Glutamatergic neuron (in vitro differentiated cells): ENCODE data around the gene FUZ. TPM values are rescaled to one million over a fixed set of nuclear protein-coding genes. Genes with fewer than 3 reads are reported as not detected.

Experiments
- DNase-seq: peaks from one replicate; pipeline ENCODE4 v3.0.0; 2022
- H3K27ac Mint-ChIP-seq: one replicate; pipeline ENCODE4 v1.8.0; 2020; ENCODE audit warnings: mild to moderate bottlenecking, mixed read lengths, inconsistent platforms; ENCODE audit not compliant: unreplicated experiment
- H3K27me3 Mint-ChIP-seq: one replicate; pipeline ENCODE4 v1.8.0; 2020; ENCODE audit warnings: mild to moderate bottlenecking, moderate library complexity, mixed read lengths, inconsistent platforms; ENCODE audit not compliant: unreplicated experiment
- H3K36me3 Mint-ChIP-seq: one replicate; pipeline ENCODE4 v1.8.0; 2020; ENCODE audit warnings: mild to moderate bottlenecking, mixed read lengths, inconsistent platforms; ENCODE audit not compliant: unreplicated experiment
- H3K4me1 Mint-ChIP-seq: one replicate; pipeline ENCODE4 v1.8.0; 2020; ENCODE audit warnings: mild to moderate bottlenecking, low read depth, mixed read lengths, inconsistent platforms; ENCODE audit not compliant: unreplicated experiment
- H3K4me3 Mint-ChIP-seq: one replicate; pipeline ENCODE4 v1.8.0; 2020; ENCODE audit warnings: mild to moderate bottlenecking, mixed read lengths, inconsistent platforms; ENCODE audit not compliant: unreplicated experiment
- H3K9me3 Mint-ChIP-seq: one replicate; pipeline ENCODE4 v1.8.0; 2020; ENCODE audit warnings: mild to moderate bottlenecking, moderate library complexity, mixed read lengths, inconsistent platforms; ENCODE audit not compliant: unreplicated experiment
- CTCF ChIP-seq: fragments of 200-600 bp; sonication (generic); IDR thresholded peaks from one replicate; pipeline ENCODE4 v1.5.0; 2021; ENCODE audit not compliant: partially characterized antibody, unreplicated experiment
- total RNA-seq: library from RNA; stranded (reverse); fragmentation: NEBNext Ultra II Directional; extraction: Animal tissue kit (Norgen Biotek cat#: 25700); gene quantifications from one replicate; pipeline ENCODE4 v1.2.1, GENCODE V29; 2021; ENCODE audit not compliant: unreplicated experiment

Gene FUZ
- total RNA-seq, 1 donor from 2014 or later, result 13.6 TPM

DNA sequence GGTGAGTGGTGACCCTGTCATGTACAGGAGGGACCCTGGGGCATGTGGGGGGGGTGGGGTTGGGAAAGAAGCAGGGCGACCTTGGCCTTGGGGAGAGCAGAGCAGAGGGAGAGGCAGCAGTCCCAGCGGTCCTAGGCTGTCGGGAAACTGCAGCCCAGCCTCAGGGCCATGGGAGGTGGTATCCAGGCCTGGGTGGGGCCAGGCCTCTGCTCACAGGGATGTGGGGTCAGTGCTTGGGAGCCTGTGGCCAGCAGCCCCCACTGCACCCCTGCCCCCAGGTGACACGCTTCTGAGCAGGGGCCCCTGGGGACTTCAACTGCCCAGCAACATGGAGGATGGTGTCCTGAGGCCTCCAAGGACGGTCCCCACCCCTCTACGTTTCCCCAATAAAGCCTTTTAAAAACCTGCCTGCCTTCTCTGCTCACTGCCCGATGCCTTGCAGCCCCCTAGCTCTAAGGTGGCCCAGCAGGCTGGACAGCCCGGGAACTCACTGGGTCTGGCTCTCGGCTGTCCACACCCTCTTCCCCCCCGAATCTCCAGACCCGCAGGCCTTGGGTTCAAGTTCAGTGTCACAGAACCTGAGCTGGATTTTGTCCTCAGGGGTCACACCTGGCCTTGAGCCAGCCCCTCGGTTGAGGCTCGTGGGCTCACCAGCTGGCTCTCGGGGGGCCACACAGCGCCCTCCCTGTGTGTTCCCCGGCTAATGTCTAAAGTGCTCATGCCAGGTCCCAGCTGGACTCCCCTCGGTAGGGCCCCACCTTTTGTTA, 47.4 kb upstream of the FUZ start:
- Mint-ChIP-seq H3K27ac (no peak overlapping the region), H3K4me1 (no peaks in the 10 kb centered on the region), H3K27me3 (peaks cover 12% of the 10 kb centered on the region), H3K36me3 (no peaks in the 10 kb centered on the region), H3K9me3 (peaks cover 10% of the 10 kb centered on the region), H3K4me3 (no peak overlapping the region)
- DNase-seq, result no peak
- no peak for TF ChIP-seq CTCF

DNA sequence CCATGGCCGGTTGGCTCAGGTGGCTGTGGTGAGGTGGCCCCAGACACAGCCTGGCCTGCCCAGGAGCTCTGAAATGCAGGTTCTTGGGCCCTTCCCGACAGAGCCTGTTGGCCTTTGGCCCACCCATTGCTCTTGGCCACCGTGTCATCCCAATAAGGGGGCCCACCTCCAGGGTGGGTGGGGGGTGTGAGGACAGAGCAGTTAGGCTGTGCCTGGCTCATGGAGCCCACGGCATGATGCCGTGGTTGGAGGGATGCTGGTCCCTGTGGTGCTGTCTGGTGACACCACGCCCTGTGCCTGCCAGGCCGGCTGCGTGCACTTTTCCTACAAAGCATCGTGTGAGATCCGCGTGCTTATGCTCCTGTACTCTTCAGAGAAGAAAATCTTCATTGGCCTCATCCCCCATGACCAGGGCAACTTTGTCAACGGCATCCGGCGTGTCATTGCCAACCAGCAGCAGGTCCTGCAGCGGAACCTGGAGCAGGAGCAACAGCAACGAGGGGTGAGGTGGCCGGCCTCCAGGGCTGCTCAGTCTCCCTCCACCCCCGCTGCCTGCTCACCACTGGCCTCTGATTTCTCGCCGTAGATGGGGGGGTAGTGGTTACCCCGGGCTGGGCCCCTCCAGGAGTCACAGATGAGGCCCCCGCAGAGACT, 46.7 kb upstream of the FUZ start:
- Mint-ChIP-seq H3K4me1 (no peaks in the 10 kb centered on the region), H3K36me3 (no peaks in the 10 kb centered on the region), H3K27me3 (peaks cover 11% of the 10 kb centered on the region), H3K27ac (no peak overlapping the region), H3K9me3 (peaks cover 8% of the 10 kb centered on the region), H3K4me3 (no peak overlapping the region)
- TF ChIP-seq CTCF, result no peak
- DNase-seq, result no peak

DNA sequence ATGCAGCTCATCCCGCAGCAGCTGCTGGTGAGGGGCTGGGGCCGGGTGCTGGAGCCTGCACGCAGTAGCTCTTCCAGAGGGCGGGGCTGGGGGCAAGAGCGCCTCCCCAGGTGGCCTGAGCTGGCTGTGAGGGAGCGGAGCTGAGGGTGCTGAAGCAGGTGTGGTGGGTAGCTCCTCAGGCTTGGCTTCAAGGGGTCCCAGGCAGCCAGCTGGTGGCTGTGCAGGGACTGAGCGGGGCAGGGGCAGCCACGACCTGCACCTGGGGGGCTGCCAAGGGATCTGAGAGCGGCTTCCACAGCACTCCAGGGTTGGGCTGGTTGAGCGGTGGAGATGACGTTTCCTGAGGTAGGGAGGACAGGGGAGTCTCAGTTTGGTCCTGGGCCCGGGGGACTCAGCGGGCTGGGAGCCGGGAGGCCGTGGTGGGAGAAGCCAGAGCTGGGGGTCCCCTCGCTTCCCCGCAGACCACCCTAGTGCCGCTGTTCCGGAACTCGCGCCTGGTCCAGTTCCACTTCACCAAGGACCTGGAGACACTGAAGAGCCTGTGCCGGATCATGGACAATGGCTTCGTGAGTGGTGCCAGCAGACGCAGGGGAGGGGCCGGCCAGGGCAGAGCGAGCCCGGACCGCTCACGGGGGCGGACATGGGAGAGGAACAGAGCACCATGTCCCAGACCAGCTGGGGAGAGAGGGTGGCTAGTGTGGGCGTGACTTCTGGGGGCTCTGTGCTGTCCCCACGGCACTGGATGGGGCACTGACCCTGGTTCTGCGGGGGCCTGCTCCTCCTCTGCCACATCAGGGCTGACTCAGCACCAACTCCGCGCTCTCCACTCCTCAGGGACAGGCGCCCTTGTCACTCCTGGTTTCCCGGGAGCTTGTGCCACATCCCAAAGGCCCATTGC, 45.2 kb upstream of the FUZ start:
- Mint-ChIP-seq H3K9me3 (peaks cover 2% of the 10 kb centered on the region), H3K36me3 (no peaks in the 10 kb centered on the region), H3K4me3 (no peak overlapping the region), H3K27me3 (peaks cover 11% of the 10 kb centered on the region), H3K4me1 (peaks cover 2% of the 10 kb centered on the region), H3K27ac (peak overlapping the region; percentile 8)
- DNase-seq, result no peak
- TF ChIP-seq CTCF, result no peak

GRCh38 chr19:49857838-49858087, 44.7 kb upstream of the FUZ start:
- DNase-seq, result no peak
- peaks cover 4% of the 10 kb centered on the region for H3K4me1 Mint-ChIP-seq
- peaks cover 7% of the 10 kb centered on the region for H3K9me3 Mint-ChIP-seq
- H3K4me3 Mint-ChIP-seq, result no peak overlapping the region
- H3K27ac Mint-ChIP-seq, result peak overlapping the region; percentile 55
- peaks cover 13% of the 10 kb centered on the region for H3K27me3 Mint-ChIP-seq
- TF ChIP-seq CTCF, result no peak
- H3K36me3 Mint-ChIP-seq, result no peaks in the 10 kb centered on the region
